ACC112 (cell line): Measurements from ENCODE around the gene CES5A.
"Not testable (repeated sequence)": the region's sequence is repeated elsewhere in the genome, so short reads cannot be mapped to it uniquely, and the experiment has no call there.

Experiments used
- H2AFZ ChIP-seq: fragments of 200-600 bp; sonication (generic); one replicate; pipeline ENCODE4 v1.6.0; 2017; ENCODE audit warnings: antibody characterized with exemption, low read length; ENCODE audit not compliant: unreplicated experiment
- H3K27ac ChIP-seq: fragments of 200-600 bp; sonication (generic); 2 replicates; pipeline ENCODE4 v1.5.1; 2014; ENCODE audit warnings: low read depth, mild to moderate bottlenecking, antibody characterized with exemption, low read length, moderate library complexity
- H3K27me3 ChIP-seq: fragments of 200-600 bp; sonication (generic); 2 replicates; pipeline ENCODE4 v1.6.1; 2014; ENCODE audit warnings: mild to moderate bottlenecking, antibody characterized with exemption, low read length, moderate library complexity, mixed read lengths; ENCODE audit not compliant: insufficient read depth
- H3K36me3 ChIP-seq: fragments of 200-600 bp; sonication (generic); 2 replicates; pipeline ENCODE4 v1.6.1; 2016; ENCODE audit warnings: mild to moderate bottlenecking, antibody characterized with exemption, low read length, moderate library complexity, mixed read lengths; ENCODE audit not compliant: insufficient read depth
- H3K4me1 ChIP-seq: fragments of 200-600 bp; sonication (generic); one replicate; pipeline ENCODE4 v1.6.1; 2016; ENCODE audit warnings: low read length, mixed read lengths; ENCODE audit not compliant: insufficient read depth, unreplicated experiment, control insufficient read depth
- H3K4me3 ChIP-seq: fragments of 200-600 bp; sonication (generic); 2 replicates; pipeline ENCODE4 v1.5.1; 2014; ENCODE audit warnings: mild to moderate bottlenecking, low read depth, low read length
- H3K79me2 ChIP-seq: fragments of 200-600 bp; sonication (generic); one replicate; pipeline ENCODE4 v1.6.0; 2016; ENCODE audit warnings: low read length; ENCODE audit not compliant: control insufficient read depth, unreplicated experiment, insufficient read depth

CES5A gene

DNA sequence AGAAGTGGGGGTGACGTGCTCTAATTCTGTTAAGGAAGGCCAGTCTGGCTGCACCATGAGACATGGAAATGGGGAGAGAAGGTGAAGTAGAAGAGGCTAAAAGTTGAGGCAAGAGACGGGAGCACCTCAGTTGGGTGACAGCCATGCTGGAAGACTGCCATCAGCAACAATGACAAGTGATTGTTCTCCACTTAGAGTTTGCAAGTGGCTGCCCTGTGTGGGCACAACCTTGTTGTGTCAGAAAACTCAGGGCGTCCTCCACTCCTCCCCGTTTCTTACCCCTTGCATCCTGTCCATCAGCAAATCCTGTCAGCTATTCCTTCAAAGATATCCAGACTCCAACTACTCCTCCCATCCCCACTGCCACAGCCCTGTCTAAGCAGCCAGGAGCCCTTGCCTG is 59.9 kb downstream of the CES5A start:
- no peaks in the 10 kb centered on the region for H3K4me1 ChIP-seq
- H2AFZ ChIP-seq, result no peak overlapping the region
- no peak overlapping the region for H3K4me3 ChIP-seq
- H3K79me2 ChIP-seq, result no peaks in the 10 kb centered on the region
- H3K27ac ChIP-seq, result no peak overlapping the region
- H3K36me3 ChIP-seq, result no peaks in the 10 kb centered on the region
- H3K27me3 ChIP-seq, result no peaks in the 10 kb centered on the region

DNA sequence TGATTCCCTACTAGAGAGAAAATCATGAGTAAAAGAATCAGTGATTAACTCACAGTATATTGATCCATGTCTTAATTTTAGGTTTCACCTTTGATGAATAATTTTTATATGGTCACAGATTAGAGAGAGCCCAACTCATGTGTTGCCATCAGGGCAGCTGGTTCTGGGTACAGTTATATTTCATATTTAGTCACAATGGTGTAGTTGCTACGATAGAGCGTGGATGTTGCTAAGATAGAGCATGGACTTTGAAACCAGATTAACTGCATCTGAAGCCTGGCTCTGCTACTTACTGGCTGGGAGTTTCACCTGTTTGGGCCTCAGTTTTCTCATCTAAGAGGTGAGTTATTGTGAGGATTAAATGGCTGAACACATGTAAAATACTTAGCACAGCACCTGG is 61.0 kb downstream of the CES5A start:
- not testable (repeated sequence) for H2AFZ ChIP-seq, H3K4me3 ChIP-seq, H3K27ac ChIP-seq, H3K79me2 ChIP-seq, H3K4me1 ChIP-seq, H3K27me3 ChIP-seq, H3K36me3 ChIP-seq

DNA sequence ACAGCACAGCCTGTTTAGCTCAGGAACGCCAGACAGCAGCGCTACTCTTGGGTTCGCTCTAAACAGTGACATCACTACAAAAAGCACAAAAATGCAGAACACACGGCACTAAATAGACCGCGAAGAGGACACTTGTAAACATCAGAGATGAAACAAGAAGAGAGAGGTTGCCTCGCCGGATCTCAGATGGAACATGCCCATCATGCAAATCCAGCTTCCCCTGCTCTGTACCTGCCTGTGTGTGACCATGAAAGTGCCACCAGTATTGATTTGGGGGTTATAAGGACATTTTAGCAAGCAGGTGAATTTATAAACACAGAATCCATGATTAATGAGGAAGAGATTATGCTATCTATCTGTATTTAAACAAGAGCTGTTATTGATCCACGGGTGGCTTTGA is 61.4 kb downstream of the CES5A start:
- not testable (repeated sequence) for H3K36me3 ChIP-seq, H3K79me2 ChIP-seq, H3K4me3 ChIP-seq, H3K4me1 ChIP-seq, H3K27me3 ChIP-seq, H2AFZ ChIP-seq, H3K27ac ChIP-seq

DNA sequence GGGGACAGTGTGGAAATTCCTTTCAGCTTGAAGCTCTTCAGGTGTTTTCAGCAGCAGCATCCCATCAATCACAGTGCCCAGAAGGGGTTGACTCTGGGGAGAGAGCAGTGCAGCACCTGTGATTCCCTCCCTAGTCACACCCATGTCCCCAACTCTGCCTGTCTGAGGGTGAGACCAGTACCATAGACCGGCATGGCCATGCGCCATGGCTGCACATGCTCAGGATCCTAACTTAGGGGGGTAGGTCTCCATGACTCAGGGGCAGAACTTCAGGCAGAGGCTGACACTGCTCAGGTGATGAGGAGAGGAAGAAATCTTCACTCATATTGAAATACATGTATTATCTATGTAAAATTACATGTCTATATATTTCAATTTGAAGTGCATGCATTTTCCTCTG is 62.2 kb downstream of the CES5A start:
- H3K4me1 ChIP-seq, result no peaks in the 10 kb centered on the region
- no peaks in the 10 kb centered on the region for H3K27me3 ChIP-seq
- no peak overlapping the region for H3K4me3 ChIP-seq
- no peak overlapping the region for H3K27ac ChIP-seq
- no peak overlapping the region for H2AFZ ChIP-seq
- no peaks in the 10 kb centered on the region for H3K36me3 ChIP-seq
- H3K79me2 ChIP-seq, result no peaks in the 10 kb centered on the region

DNA sequence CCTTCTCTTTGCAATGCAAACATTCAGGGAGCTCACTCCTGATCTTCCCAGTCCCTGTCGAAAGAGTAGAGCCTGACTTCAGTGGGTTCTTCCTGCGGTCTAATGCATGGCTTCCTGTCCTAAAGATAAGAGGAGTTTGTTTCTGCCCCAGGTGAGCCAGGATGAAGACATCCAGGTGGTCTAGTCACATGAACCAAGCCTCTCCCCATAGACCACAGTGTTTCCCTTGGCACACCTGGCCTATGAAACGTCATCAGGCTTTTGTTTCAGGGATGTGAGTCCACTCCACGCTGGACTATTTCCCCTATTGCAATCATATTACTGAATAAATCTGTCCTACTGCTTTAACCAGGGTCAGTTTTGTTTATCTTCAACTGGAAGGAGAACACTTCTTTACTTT is 63.4 kb downstream of the CES5A start:
- Histone ChIP-seq H3K27ac (no peak overlapping the region), H3K36me3 (no peaks in the 10 kb centered on the region), H2AFZ (no peak overlapping the region), H3K4me3 (no peak overlapping the region), H3K79me2 (no peaks in the 10 kb centered on the region), H3K4me1 (no peaks in the 10 kb centered on the region), H3K27me3 (no peaks in the 10 kb centered on the region)

DNA sequence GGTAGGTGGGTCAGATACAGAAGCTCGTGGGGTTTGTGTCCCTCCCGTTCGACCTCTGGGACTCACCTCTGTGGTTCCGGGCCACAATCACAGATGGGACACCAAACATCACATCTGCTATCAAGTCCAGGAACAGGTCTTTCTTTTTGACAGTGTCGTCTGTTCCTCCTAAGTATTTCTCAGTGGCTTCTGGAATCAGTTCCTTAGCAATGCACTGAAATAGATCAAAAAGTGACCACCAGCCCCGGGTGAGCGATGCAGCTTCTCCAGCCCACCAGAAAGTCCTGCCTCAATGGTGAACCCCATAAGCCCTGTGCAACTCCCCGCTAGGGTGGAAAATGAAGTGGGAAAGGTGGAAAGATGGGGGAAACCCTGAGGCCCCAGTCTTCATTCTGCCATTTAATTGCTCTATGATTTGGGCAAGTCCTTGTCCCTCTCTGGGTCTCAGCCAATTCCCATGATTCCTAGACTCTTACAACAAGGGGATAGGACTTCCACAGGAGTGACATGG is 64.7 kb downstream of the CES5A start:
- Histone ChIP-seq H3K4me3 (no peak overlapping the region), H3K27me3 (no peaks in the 10 kb centered on the region), H3K79me2 (no peaks in the 10 kb centered on the region), H2AFZ (no peak overlapping the region), H3K27ac (no peak overlapping the region), H3K36me3 (no peaks in the 10 kb centered on the region), H3K4me1 (no peaks in the 10 kb centered on the region)

DNA sequence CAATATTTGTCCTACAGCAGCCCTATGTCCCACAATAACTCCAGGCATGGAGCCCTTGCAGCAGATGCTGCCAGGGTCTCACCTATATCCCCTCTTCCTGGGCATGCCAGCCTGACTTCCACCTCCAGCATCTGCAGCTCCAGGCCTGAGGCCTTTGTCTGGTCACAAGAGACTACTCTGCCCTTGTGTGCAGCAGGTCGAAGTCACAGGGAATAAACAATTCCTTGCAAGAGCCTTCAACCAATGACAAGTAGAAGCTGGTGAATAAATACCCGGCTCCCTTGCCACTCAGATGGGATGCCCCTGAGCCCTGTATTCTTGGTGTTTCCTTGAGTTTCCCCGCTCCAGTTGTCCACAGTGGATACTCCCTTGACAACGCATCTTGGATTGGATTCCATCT is 65.3 kb downstream of the CES5A start:
- H3K27me3 ChIP-seq, result no peaks in the 10 kb centered on the region
- H3K36me3 ChIP-seq, result no peaks in the 10 kb centered on the region
- H3K4me3 ChIP-seq, result no peak overlapping the region
- H3K4me1 ChIP-seq, result no peaks in the 10 kb centered on the region
- no peaks in the 10 kb centered on the region for H3K79me2 ChIP-seq
- no peak overlapping the region for H2AFZ ChIP-seq
- H3K27ac ChIP-seq, result no peak overlapping the region

DNA sequence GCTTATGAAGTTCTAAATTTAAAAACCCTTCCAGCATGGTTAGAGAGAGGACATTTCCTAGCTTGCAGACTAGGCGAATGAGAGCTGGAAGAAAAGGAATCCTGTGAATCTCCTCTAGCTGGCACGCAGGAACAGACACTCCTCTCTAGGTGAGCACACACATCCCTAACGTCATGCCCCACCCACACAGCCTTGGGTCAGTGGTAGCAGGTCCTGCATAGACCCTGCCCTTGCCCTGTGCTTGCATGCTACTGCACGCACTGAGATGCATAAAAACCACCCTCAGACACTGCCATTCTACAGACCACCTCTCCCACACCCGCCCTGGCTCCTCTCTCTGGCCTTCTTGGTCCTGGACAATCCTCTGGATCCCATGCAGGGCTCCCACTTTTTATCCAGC is 65.8 kb downstream of the CES5A start:
- Histone ChIP-seq H3K27ac (no peak overlapping the region), H3K79me2 (no peaks in the 10 kb centered on the region), H3K36me3 (no peaks in the 10 kb centered on the region), H3K27me3 (no peaks in the 10 kb centered on the region), H3K4me1 (no peaks in the 10 kb centered on the region), H3K4me3 (no peak overlapping the region), H2AFZ (no peak overlapping the region)

DNA sequence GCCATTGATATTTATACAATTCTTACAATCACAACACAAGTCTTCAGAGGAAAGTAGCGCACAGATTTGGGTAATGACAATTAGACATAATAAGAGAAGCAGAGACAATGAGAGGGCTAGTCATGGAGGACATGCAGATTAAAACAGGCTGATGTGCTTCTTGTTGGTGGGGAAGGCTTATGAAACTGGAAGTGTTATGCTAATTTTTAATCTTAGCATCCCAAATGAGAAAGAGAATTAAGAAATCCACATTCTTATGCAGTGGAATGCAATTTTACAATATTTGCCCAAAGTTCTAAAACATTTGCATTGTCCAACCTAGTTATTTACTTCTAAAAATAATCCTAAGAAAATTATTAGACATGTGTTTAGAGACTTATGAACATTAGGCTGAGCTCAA is 66.9 kb downstream of the CES5A start:
- not testable (repeated sequence) for H3K4me1 ChIP-seq

DNA sequence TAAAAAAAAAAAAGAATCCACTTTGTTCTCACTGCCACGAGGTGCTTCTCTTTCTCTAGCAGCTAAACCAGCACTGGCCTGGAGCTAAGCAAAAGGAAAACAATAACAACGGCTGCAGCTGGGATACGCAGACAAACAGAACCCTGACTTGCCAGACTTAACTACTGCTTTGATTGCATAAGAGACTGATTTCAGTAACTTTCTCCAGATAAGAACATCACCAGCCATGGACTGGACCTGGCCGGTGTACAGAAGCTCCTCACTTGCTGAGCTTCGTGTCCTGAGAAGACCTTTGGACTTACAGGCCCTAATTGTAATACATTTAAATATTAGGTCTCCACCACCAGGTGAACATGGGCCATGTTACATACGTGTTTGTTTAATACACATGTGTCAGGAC is 70.1 kb downstream of the CES5A start:
- H3K27me3 ChIP-seq, H3K4me3 ChIP-seq, H2AFZ ChIP-seq, H3K79me2 ChIP-seq, H3K36me3 ChIP-seq, H3K4me1 ChIP-seq, H3K27ac ChIP-seq: not testable (repeated sequence)

More for the DNA sequence above, 66.9 kb downstream of the CES5A start:
- not testable (repeated sequence) for H2AFZ ChIP-seq, H3K79me2 ChIP-seq, H3K36me3 ChIP-seq, H3K27ac ChIP-seq, H3K4me3 ChIP-seq, H3K27me3 ChIP-seq

DNA sequence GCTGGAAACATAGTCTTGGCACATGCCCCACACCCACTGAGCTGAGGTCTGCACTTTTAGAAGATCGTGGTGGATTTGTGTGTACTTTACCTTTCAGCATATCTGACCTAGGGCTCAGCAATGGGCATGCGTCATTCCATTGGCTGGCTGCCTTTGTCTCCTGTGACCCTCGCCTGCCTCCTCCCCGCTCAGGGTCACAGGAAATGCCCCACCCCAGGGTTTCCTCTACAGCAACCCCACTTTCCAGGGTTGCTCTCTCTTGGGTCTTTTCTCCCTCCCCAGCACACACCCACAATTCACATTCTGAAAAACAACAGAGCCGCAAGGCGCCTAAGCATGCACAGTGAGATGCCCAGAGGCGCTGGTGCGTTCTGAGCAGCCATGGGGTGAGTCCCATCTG is 71.5 kb downstream of the CES5A start:
- not testable (repeated sequence) for H3K79me2 ChIP-seq, H3K4me3 ChIP-seq

More for the DNA sequence above, 71.5 kb downstream of the CES5A start:
- H3K36me3 ChIP-seq, H2AFZ ChIP-seq, H3K27ac ChIP-seq, H3K4me1 ChIP-seq, H3K27me3 ChIP-seq: not testable (repeated sequence)
